ENCODE measurements around the gene EXOC3L4. TPM values are rescaled to one million over a fixed set of nuclear protein-coding genes. Genes with fewer than 3 reads are reported as not detected.

Gene EXOC3L4
- total RNA-seq, 4 donors from 2014 or later: under 0.01 to 5.6 (median 0.41) TPM; not detected in 1

DNA sequence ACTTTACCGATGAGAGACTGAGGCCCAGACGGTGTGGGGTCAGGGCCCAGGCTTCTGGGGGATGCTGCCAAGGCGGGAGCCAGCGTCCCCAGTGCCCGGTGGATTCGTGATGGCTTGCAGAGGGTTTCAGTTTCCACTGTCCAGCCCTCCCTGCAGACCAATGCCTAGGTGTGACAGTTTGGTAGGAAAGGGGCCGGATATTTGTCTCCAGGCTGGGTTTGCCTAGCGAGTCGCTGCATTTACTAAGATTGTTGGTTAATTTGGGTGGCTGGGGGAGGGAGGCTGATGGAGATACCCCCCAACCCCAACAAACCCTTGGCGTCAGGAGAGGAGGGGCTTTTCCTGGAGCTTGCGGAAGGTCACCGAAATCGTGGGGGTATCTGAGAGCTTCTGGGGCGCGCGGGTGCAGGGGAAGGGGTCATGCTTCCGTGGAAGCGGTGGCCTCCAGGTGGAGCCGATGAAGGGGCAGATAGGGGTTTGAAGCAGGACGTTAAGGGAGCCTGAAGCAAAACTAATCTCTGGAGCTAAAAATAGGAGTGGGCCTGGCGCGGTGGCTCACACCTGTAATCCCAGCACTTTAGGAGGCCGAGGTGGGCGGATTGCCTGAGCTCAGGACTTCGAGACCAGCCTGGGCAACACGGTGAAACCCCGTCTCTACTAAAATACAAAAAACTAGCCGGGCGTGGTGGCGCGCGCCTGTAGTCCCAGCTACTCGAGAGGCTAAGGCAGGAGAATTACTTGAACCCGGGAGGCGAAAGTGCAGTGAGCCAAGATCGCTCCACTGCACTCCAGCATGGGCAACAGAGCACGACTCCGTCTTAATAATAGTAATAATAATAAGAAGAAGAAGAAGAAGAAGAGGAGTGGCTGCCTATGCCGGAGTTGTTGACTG is 36.1 kb upstream of the EXOC3L4 start:
- peaks cover 6 to 15% of the 10 kb centered on the region in 2 donors for H3K4me1 ChIP-seq
- TF ChIP-seq POLR2A (IDR thresholded peaks at IDR 0.05): no peak
- TF ChIP-seq, protein P1, sequence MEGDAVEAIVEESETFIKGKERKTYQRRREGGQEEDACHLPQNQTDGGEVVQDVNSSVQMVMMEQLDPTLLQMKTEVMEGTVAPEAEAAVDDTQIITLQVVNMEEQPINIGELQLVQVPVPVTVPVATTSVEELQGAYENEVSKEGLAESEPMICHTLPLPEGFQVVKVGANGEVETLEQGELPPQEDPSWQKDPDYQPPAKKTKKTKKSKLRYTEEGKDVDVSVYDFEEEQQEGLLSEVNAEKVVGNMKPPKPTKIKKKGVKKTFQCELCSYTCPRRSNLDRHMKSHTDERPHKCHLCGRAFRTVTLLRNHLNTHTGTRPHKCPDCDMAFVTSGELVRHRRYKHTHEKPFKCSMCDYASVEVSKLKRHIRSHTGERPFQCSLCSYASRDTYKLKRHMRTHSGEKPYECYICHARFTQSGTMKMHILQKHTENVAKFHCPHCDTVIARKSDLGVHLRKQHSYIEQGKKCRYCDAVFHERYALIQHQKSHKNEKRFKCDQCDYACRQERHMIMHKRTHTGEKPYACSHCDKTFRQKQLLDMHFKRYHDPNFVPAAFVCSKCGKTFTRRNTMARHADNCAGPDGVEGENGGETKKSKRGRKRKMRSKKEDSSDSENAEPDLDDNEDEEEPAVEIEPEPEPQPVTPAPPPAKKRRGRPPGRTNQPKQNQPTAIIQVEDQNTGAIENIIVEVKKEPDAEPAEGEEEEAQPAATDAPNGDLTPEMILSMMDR (IDR thresholded peaks at IDR 0.05): no peak
- peak in 1 of 2 donors; percentile 46 for DNase-seq
- intact Hi-C loops (cut with DNase I; ENCODE audit: low total_unique reads): no loop called here
- peak overlapping the region; percentile 79 to 85 for H3K27ac ChIP-seq
- no peaks in the 10 kb centered on the region for H3K36me3 ChIP-seq
- peak overlapping the region; percentile 68 to 76 for H3K4me3 ChIP-seq
- H3K9me3 ChIP-seq: no peaks in the 10 kb centered on the region
- no peaks in the 10 kb centered on the region for H3K27me3 ChIP-seq

DNA sequence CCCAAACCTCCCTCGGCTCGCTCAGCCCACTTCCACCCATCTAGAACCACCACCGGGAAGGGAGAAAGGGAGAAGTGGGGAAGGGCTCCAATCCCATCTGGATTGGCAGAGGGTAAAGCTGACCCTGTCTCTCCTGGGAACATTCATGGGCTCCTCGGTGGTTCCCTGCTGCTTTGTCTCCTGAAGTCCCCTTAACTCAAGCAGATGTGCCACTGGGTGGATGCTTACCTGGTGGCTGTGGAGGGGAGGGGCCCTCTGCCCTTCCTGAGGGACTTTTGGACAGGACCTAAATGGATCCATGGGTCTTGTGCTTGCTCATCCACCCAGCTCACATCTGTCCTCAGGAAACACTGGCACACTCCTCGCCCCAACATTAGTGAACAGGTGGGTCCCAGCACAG is 35.0 kb upstream of the EXOC3L4 start:
- H3K36me3 ChIP-seq: no peaks in the 10 kb centered on the region
- intact Hi-C loops (cut with DNase I; ENCODE audit: low total_unique reads): no loop called here
- no peaks in the 10 kb centered on the region for H3K27me3 ChIP-seq
- peaks cover 6 to 15% of the 10 kb centered on the region in 2 donors for H3K4me1 ChIP-seq
- no peak overlapping the region for H3K27ac ChIP-seq
- H3K4me3 ChIP-seq: no peak overlapping the region
- no peak for DNase-seq
- TF ChIP-seq, protein P1 (IDR thresholded peaks at IDR 0.05): no peak
- TF ChIP-seq POLR2A (IDR thresholded peaks at IDR 0.05): no peak
- H3K9me3 ChIP-seq: no peaks in the 10 kb centered on the region

DNA sequence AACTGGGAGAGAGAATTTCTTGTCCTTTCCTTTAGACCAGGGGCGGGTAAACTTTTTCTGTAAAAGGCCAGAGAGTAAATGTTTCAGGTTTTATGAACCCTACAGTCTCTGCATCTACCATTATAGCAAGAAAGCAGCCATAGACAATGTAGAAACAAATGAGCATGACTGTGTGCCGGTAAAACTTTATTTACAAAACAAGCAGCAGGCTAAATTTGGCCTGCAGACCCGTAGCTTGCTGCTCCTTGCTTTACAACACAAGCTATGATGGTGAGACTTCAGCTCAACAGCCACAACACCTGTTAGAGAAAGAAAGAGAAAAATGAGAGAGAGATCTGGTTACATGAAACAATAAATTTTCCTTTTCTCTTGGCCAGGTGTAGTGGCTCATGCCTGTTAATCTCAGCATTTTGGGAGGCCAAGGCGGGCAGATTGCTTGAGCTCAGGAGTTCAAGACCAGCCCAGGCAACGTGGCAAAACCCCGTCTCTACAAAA is 33.0 kb upstream of the EXOC3L4 start:
- no peak overlapping the region for H3K27ac ChIP-seq
- no peak for DNase-seq
- no peaks in the 10 kb centered on the region for H3K27me3 ChIP-seq
- H3K9me3 ChIP-seq: no peaks in the 10 kb centered on the region
- H3K4me3 ChIP-seq: no peak overlapping the region
- H3K36me3 ChIP-seq: no peaks in the 10 kb centered on the region
- peaks cover 0 to 7% of the 10 kb centered on the region in 2 donors for H3K4me1 ChIP-seq
- intact Hi-C loops (cut with DNase I; ENCODE audit: low total_unique reads): no loop called here
- TF ChIP-seq POLR2A (IDR thresholded peaks at IDR 0.05): no peak
- TF ChIP-seq, protein P1 (IDR thresholded peaks at IDR 0.05): no peak

DNA sequence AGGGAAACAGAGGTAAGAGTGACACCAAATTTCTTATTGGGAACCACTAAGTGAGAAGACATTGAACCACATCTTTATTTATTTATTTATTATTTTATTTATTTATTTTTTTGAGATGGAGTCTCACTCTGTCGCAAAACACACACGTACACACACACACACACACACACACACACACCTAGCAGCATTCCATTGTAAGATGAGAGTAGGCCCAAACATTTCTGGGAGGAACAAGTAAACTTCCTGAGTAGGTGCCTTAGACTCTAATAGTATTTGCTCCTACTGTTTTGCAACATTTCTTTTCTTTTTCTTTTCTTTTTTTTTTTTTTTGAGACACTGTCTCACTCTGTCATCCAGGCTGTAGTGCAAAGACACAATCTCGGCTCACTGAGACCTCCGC is 30.1 kb upstream of the EXOC3L4 start:
- no peaks in the 10 kb centered on the region for H3K27me3 ChIP-seq
- H3K9me3 ChIP-seq: no peaks in the 10 kb centered on the region
- H3K4me1 ChIP-seq: no peaks in the 10 kb centered on the region
- intact Hi-C loops (cut with DNase I; ENCODE audit: low total_unique reads): no loop called here
- H3K27ac ChIP-seq: no peak overlapping the region
- TF ChIP-seq, protein P1 (IDR thresholded peaks at IDR 0.05): no peak
- no peak for DNase-seq
- no peaks in the 10 kb centered on the region for H3K36me3 ChIP-seq
- no peak overlapping the region for H3K4me3 ChIP-seq

DNA sequence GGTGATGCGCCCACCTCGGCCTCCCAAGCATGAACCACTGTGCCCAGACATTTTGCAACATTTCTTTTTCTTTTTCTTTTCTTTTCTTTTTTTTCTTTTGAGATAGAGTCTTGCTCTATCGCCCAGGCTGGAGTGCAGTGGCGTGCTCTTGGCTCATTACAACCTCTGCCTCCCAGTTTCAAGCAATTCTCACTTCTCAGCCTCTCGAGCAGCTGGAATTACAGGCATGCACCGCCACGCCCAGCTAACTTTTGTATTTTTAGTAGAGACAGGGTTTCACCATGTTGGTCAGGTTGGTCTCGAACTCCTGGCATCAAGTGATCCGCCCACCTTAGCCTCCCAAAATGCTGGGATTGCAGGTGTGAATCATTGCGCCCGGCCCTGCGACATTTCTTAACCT is 29.5 kb upstream of the EXOC3L4 start:
- no peak for DNase-seq
- intact Hi-C loops (cut with DNase I; ENCODE audit: low total_unique reads): no loop called here
- no peaks in the 10 kb centered on the region for H3K9me3 ChIP-seq
- H3K27ac ChIP-seq: no peak overlapping the region
- no peak overlapping the region for H3K4me3 ChIP-seq
- H3K27me3 ChIP-seq: no peaks in the 10 kb centered on the region
- TF ChIP-seq POLR2A (IDR thresholded peaks at IDR 0.05): no peak
- TF ChIP-seq, protein P1 (IDR thresholded peaks at IDR 0.05): no peak
- H3K36me3 ChIP-seq: no peaks in the 10 kb centered on the region
- H3K4me1 ChIP-seq: no peaks in the 10 kb centered on the region

Data from uterus (tissue), 4 donors.